GM20000 (cell line): ENCODE measurements around the gene BCAS4.
"Not testable (repeated sequence)": the region's sequence is repeated elsewhere in the genome, so short reads cannot be mapped to it uniquely, and the experiment has no call there.

ENCODE experiments used
- DNase-seq: peaks from one replicate; pipeline ENCODE4 v3.0.0; 2012; ENCODE audit warnings: low spot score
- CTCF ChIP-seq: IDR thresholded peaks from 2 replicates; pipeline ENCODE4 v1.5.1; 2012; ENCODE audit warnings: mild to moderate bottlenecking, control low read depth; ENCODE audit errors: extremely low read depth, missing control alignments

BCAS4 gene

DNA sequence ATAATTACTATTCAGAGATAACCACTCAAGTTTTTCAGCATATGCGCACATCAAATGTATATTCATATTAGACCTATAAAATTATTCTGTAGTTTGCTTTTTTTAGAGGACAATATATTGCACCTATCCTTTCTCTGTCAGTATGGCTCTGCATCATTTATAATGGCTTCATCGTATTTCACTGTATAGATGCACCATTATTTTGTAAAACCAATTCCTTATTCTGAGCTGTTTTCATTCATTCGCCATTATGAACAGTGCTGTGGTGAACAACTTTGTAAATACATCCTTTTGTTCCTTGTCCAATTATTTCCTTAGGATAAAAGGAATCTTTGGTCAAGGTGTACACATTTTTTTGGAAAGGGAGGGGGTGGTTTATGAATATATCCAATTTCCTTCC, 29.2 kb upstream of the BCAS4 start:
- no peak for TF ChIP-seq CTCF
- DNase-seq: no peak

DNA sequence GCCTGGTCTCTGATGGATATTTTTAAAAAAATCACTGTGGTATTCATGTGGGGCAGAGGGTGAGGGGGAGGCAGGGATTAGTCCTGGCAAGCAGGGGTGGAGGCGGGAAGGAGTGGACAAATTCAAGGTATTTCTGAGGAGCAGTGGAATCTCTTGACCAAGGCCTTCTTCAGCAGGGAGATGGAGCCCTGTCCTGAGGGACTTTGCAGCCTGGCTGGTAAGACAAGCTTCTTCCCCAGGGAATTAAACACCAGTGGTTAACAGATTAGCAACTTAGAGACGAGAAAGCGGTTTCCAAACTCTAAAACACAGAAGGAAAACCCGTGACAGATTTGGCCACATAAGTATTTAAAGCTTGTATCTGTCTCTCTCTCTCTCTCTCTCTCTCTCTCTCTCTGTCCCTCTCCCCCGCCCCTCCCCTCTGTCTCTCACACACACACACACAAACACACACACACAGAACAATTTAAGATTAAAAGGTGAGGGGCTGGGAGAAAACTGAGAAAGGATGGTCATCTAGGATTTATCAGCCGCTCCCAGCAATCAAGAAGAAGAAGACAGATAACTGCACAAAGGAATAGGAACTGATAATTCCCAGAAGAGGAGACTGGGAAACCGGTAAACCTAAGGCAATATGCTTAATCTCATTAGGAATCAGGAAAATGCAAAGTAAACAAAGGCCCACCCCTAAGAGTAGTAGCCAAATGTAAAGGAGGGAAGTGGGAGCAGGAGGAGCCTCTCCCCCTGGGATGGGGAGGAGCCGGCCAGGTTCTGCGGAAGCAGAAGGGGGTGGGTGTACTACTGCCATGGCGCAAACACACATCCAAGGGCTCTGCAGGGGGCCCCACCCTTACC, 27.7 kb upstream of the BCAS4 start:
- not testable (repeated sequence) for DNase-seq

DNA sequence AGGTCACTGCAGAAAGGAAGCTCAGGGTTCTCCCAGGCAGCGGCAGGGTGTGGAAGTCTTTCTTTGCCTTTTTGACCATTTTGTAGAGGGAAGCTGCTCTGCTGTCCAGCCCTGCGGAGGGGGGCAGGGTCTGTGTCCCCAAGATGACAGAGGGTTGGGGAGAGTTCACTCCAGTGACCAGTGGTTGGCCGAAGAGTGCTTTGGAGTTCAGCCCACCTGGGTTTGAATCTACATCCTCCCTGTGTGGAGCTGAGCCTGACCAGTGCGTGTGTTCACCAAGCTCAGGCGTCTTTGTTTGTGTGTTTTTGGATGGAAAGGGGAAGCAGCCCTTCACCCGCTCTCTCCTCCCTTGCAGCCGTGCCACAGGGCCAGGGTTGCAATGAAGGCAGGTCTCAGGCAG, 25.9 kb upstream of the BCAS4 start:
- not testable (repeated sequence) for DNase-seq

- not testable (repeated sequence) for DNase-seq
Measured at GRCh38 chr20:50769551-50770085, 25.2 kb upstream of the BCAS4 start.

DNA sequence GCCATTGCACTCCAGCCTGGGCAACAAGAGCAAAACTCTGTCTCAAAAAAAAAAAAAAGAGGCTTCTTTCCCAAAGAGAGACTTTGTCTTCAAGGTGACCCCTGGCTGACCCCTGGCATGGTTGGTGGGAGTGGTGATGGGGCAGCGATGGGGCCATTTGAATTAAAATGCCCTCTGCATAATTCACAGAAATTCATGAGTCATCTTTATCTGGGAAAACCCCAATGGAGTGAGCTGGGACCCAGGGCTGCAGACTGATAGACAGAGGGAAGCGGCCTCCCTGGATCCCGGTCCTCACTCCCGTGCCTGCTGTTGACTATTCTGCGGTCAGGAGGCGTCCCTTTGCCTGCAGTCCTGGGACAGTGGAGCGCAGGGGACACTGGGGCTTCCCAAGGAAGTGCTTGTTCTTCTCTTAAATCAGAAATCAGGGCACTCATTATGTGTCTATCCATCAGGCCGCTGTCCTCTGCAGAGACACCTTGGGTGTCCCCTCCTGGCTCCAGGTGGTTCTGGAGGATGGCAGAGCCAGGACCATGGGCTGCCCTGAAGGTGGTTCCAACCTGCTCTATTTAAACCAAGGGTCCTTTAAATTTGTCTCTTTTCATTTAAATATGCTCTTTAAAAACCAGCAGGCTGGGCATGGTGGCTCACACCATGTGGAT, 23.3 kb upstream of the BCAS4 start:
- DNase-seq: not testable (repeated sequence)

DNA sequence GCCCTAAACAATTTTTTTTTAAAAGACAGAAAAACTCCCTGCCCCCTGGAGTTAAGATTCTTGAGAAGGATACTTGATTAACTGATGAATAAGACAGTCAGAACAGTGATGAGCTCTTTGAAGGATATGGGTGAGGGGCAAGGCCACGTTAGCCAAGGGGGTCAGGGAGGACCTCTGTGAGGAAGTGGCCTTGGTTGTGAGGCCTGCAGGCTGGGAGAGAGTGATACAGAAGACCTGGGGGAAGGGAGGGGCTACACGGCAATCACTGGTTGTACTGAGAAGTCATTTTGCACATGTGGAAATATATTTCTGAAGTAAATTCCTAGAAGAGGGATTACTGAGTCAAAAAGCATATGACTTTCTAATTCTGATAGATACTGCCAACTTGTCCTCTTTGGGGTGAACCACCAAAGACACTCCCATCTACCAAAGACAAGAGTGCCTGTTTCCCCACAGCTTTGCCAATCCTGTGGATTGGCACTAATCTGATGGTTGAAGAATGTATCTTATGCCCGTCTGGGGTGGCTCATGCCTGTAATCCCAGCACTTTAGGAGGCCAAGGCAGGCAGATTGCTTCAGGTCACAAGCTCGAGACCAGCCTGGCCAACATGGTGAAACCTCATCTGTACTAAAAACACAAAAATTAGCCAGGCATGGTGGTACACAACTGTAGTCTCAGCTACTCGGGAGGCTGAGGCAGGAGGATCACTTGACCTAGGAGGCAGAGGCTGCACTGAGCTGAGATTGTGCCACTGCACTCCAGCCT, 22.3 kb upstream of the BCAS4 start:
- TF ChIP-seq CTCF: no peak
- DNase-seq: no peak

- no peak for TF ChIP-seq CTCF
- no peak for DNase-seq
Measured at GRCh38 chr20:50774515-50774914, 20.3 kb upstream of the BCAS4 start.

GRCh38 chr20:50776122-50776817, 18.6 kb upstream of the BCAS4 start:
- DNase-seq: no peak
- TF ChIP-seq CTCF: no peak

- no peak for DNase-seq
- no peak for TF ChIP-seq CTCF
Measured at GRCh38 chr20:50777373-50777772, 17.5 kb upstream of the BCAS4 start.

DNA sequence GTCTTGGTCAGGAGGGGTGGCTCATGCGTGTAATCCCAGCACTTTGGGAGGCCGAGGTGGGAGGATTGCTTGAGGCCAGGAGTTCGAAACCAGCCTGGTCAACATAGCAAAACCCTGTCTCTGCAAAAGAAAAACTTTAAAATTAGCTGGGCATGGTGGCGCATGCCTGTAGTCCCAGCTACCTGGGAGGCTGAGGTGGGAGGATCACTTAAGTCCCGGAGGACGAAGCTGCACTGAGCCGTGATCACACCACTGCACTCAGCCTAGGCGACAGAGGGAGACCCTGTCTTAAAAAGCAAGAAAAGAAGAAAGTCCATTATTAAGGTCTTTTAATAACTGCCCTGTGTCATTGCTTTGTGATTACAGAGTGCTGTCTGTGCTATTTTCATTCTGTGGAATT, 15.9 kb upstream of the BCAS4 start:
- not testable (repeated sequence) for DNase-seq
